Measurements from ENCODE around the gene ANKRD17.

ANKRD17 gene

GRCh38 chr4:73224886-73225285 is 33.7 kb downstream of the ANKRD17 start:
- Histone ChIP-seq H3K27ac (ENCODE audit: insufficient read depth, low read length, poor library complexity, severe bottlenecking) (no peak overlapping the region), H3K4me1 (ENCODE audit: control insufficient read depth, insufficient read depth, low read length, poor library complexity, severe bottlenecking) (peaks cover 15% of the 10 kb centered on the region), H3K27me3 (replicated peaks; ENCODE audit: control insufficient read depth, insufficient read depth, low read length, poor library complexity, severe bottlenecking) (no peaks in the 10 kb centered on the region), H3K4me3 (ENCODE audit: insufficient read depth, low read depth, low read length, poor library complexity, severe bottlenecking) (no peak overlapping the region), H3K9me3 (ENCODE audit: control insufficient read depth, low read length) (no peaks in the 10 kb centered on the region), H3K36me3 (ENCODE audit: control insufficient read depth, insufficient read depth, low read length) (no peaks in the 10 kb centered on the region)
- DNase-seq = no peak

DNA sequence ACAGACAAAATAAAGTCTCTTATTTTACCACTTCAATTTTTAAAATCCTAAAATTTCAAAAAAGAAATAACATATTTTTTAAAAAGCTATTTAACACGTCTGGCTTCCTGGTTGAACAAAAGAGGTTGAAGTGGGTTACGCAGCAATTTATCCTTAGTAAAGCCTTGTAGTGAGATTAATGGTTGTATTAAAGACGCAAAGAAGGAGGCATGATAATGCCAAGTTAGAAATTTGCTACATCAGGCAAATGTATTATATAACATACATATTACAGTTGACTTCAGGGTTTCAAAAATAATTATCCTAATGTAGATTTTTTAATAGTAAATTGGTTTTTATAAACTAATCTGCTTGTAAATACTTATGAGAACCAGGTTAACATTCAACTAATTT is 35.3 kb downstream of the ANKRD17 start:
- Histone ChIP-seq H3K4me1 (ENCODE audit: control insufficient read depth, insufficient read depth, low read length, poor library complexity, severe bottlenecking) (peaks cover 15% of the 10 kb centered on the region), H3K4me3 (ENCODE audit: insufficient read depth, low read depth, low read length, poor library complexity, severe bottlenecking) (no peak overlapping the region), H3K36me3 (ENCODE audit: control insufficient read depth, insufficient read depth, low read length) (no peaks in the 10 kb centered on the region), H3K27ac (ENCODE audit: insufficient read depth, low read length, poor library complexity, severe bottlenecking) (peak overlapping the region; percentile 90), H3K9me3 (ENCODE audit: control insufficient read depth, low read length) (no peaks in the 10 kb centered on the region), H3K27me3 (replicated peaks; ENCODE audit: control insufficient read depth, insufficient read depth, low read length, poor library complexity, severe bottlenecking) (no peaks in the 10 kb centered on the region)
- no peak for DNase-seq

GRCh38 chr4:73222466-73223257 is 35.9 kb downstream of the ANKRD17 start:
- Histone ChIP-seq H3K4me3 (ENCODE audit: insufficient read depth, low read depth, low read length, poor library complexity, severe bottlenecking) (peak overlapping the region; percentile 70), H3K36me3 (ENCODE audit: control insufficient read depth, insufficient read depth, low read length) (no peaks in the 10 kb centered on the region), H3K27ac (ENCODE audit: insufficient read depth, low read length, poor library complexity, severe bottlenecking) (peak overlapping the region; percentile 90), H3K27me3 (replicated peaks; ENCODE audit: control insufficient read depth, insufficient read depth, low read length, poor library complexity, severe bottlenecking) (no peaks in the 10 kb centered on the region), H3K9me3 (ENCODE audit: control insufficient read depth, low read length) (no peaks in the 10 kb centered on the region), H3K4me1 (ENCODE audit: control insufficient read depth, insufficient read depth, low read length, poor library complexity, severe bottlenecking) (peaks cover 15% of the 10 kb centered on the region)
- DNase-seq = peak; percentile 22 to 52 (median 32)

DNA sequence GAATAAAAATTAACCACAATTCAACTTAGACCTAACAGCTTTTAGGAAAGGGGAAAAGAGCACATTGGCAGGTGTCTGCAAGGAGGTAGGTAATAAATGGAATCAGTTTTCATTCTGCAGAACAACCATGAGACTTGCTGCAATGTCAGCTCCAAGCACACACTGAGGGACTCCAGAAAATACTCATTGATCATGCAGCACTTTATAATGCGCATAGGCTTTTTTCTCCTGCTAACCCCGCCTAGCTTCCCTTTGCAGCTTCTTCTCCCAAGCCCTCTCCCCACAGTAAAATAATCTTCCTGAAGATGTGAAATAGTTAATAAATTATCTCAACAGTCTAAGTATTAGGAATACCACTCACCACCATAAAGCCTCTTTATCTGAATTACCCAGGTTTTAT is 36.9 kb downstream of the ANKRD17 start:
- Histone ChIP-seq H3K9me3 (ENCODE audit: control insufficient read depth, low read length) (no peaks in the 10 kb centered on the region), H3K27ac (ENCODE audit: insufficient read depth, low read length, poor library complexity, severe bottlenecking) (no peak overlapping the region), H3K27me3 (replicated peaks; ENCODE audit: control insufficient read depth, insufficient read depth, low read length, poor library complexity, severe bottlenecking) (no peaks in the 10 kb centered on the region), H3K4me3 (ENCODE audit: insufficient read depth, low read depth, low read length, poor library complexity, severe bottlenecking) (peak overlapping the region; percentile 70), H3K4me1 (ENCODE audit: control insufficient read depth, insufficient read depth, low read length, poor library complexity, severe bottlenecking) (peaks cover 15% of the 10 kb centered on the region), H3K36me3 (ENCODE audit: control insufficient read depth, insufficient read depth, low read length) (no peaks in the 10 kb centered on the region)
- DNase-seq = no peak

- Histone ChIP-seq H3K4me1 (ENCODE audit: control insufficient read depth, insufficient read depth, low read length, poor library complexity, severe bottlenecking) (peaks cover 15% of the 10 kb centered on the region), H3K27ac (ENCODE audit: insufficient read depth, low read length, poor library complexity, severe bottlenecking) (no peak overlapping the region), H3K9me3 (ENCODE audit: control insufficient read depth, low read length) (no peaks in the 10 kb centered on the region), H3K36me3 (ENCODE audit: control insufficient read depth, insufficient read depth, low read length) (no peaks in the 10 kb centered on the region), H3K4me3 (ENCODE audit: insufficient read depth, low read depth, low read length, poor library complexity, severe bottlenecking) (no peak overlapping the region), H3K27me3 (replicated peaks; ENCODE audit: control insufficient read depth, insufficient read depth, low read length, poor library complexity, severe bottlenecking) (no peaks in the 10 kb centered on the region)
- DNase-seq = no peak
Measured at GRCh38 chr4:73220815-73221214, 37.8 kb downstream of the ANKRD17 start.

DNA sequence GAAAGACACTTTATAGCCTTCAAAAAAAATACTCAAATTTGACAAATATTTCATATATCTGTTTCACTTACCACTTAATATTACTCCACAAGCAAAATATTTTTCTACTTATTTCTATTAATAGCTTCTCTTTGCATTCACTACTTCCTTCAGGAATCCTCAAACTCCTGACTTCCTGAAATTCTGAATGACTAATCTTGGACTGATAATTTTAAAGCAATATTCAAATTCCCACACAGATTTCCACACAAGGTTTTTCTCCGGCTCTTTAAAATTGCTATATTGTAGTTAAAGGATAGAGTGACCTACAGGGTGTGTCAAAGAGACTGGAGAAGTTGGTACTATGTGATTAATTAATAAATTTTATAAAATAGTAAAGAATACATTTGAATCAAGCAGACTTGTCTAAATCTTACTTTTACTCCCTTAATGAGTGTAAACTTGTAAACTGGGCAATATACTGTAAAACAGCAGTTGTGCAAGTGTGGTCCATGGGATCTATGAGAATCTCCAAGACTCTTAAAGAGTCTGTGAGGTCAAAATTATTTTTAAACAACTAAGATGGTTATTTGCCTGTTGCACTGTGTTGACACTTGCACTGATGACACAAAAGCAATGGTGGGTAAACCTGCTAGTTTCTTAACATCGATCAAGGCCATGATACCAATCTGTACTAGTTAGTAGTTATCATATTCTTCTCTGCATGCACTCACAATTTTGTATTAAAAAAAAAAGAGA is 44.5 kb downstream of the ANKRD17 start:
- Histone ChIP-seq H3K36me3 (ENCODE audit: control insufficient read depth, insufficient read depth, low read length) (no peaks in the 10 kb centered on the region), H3K4me1 (ENCODE audit: control insufficient read depth, insufficient read depth, low read length, poor library complexity, severe bottlenecking) (no peaks in the 10 kb centered on the region), H3K4me3 (ENCODE audit: insufficient read depth, low read depth, low read length, poor library complexity, severe bottlenecking) (no peak overlapping the region), H3K27me3 (replicated peaks; ENCODE audit: control insufficient read depth, insufficient read depth, low read length, poor library complexity, severe bottlenecking) (no peaks in the 10 kb centered on the region), H3K27ac (ENCODE audit: insufficient read depth, low read length, poor library complexity, severe bottlenecking) (no peak overlapping the region), H3K9me3 (ENCODE audit: control insufficient read depth, low read length) (no peaks in the 10 kb centered on the region)
- no peak for DNase-seq

DNA sequence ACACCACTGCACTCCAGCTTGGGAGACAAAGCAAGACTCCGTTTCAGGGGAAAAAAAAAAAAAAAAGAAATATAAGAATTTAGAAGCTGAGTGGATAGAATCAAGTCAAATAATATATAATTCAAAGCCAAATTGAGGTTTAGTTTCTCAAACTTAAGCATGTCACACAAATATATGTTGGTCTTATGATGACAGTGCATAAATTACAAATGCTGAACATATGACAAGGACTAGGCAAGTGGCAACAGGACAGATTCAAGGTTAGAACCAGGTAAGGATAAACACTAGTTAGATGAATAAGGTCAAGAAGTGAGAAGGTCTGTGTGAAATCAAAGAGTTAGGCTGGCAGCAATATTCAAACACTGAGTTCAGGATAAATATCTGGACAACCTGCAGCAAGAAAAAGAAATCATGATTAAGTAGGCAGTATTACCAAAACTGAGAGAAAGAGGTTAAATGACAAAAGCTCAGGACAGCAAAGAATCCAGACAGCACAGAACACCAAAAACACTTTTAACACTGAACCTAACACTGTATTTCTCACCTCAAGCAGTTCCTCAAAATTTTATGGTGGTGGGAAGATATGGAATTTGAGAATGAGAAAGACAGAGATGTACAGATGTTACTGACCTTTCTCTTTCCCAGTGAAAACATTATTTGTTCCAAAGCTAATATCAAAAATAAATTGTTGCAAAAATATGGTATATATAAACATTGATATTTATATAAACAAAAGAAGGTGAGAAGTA is 45.4 kb downstream of the ANKRD17 start:
- Histone ChIP-seq H3K4me1 (ENCODE audit: control insufficient read depth, insufficient read depth, low read length, poor library complexity, severe bottlenecking) (no peaks in the 10 kb centered on the region), H3K9me3 (ENCODE audit: control insufficient read depth, low read length) (no peaks in the 10 kb centered on the region), H3K27me3 (replicated peaks; ENCODE audit: control insufficient read depth, insufficient read depth, low read length, poor library complexity, severe bottlenecking) (no peaks in the 10 kb centered on the region), H3K4me3 (ENCODE audit: insufficient read depth, low read depth, low read length, poor library complexity, severe bottlenecking) (no peak overlapping the region), H3K27ac (ENCODE audit: insufficient read depth, low read length, poor library complexity, severe bottlenecking) (no peak overlapping the region), H3K36me3 (ENCODE audit: control insufficient read depth, insufficient read depth, low read length) (no peaks in the 10 kb centered on the region)
- no peak for DNase-seq

GRCh38 chr4:73211968-73212367 is 46.6 kb downstream of the ANKRD17 start:
- H3K27me3 ChIP-seq (replicated peaks; ENCODE audit: control insufficient read depth, insufficient read depth, low read length, poor library complexity, severe bottlenecking) = no peaks in the 10 kb centered on the region
- no peaks in the 10 kb centered on the region for H3K9me3 ChIP-seq (ENCODE audit: control insufficient read depth, low read length)
- H3K36me3 ChIP-seq (ENCODE audit: control insufficient read depth, insufficient read depth, low read length) = no peaks in the 10 kb centered on the region
- H3K27ac ChIP-seq (ENCODE audit: insufficient read depth, low read length, poor library complexity, severe bottlenecking) = no peak overlapping the region
- DNase-seq = no peak
- H3K4me3 ChIP-seq (ENCODE audit: insufficient read depth, low read depth, low read length, poor library complexity, severe bottlenecking) = no peak overlapping the region
- no peaks in the 10 kb centered on the region for H3K4me1 ChIP-seq (ENCODE audit: control insufficient read depth, insufficient read depth, low read length, poor library complexity, severe bottlenecking)

DNA sequence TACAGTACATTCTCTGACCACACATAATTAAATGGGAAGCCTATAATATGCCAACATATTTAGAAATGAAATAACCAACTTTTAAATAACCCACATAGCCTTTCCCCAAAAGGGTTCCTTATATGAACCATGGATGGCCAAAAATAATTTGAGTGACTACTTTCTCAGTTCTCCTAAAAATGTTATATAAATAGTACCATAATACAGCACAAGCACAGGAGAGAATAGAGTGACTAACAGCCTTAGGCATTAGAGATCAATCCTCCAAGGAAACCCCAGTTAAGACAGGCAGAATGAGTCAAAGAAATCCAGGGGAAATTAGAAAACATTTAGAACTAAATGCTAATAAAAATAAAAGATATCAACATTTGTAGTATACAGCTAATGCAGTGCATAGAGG is 50.2 kb downstream of the ANKRD17 start:
- H3K4me1 ChIP-seq (ENCODE audit: control insufficient read depth, insufficient read depth, low read length, poor library complexity, severe bottlenecking) = no peaks in the 10 kb centered on the region
- no peaks in the 10 kb centered on the region for H3K27me3 ChIP-seq (replicated peaks; ENCODE audit: control insufficient read depth, insufficient read depth, low read length, poor library complexity, severe bottlenecking)
- no peak for DNase-seq
- no peaks in the 10 kb centered on the region for H3K36me3 ChIP-seq (ENCODE audit: control insufficient read depth, insufficient read depth, low read length)
- H3K4me3 ChIP-seq (ENCODE audit: insufficient read depth, low read depth, low read length, poor library complexity, severe bottlenecking) = no peak overlapping the region
- no peaks in the 10 kb centered on the region for H3K9me3 ChIP-seq (ENCODE audit: control insufficient read depth, low read length)
- H3K27ac ChIP-seq (ENCODE audit: insufficient read depth, low read length, poor library complexity, severe bottlenecking) = no peak overlapping the region

GRCh38 chr4:73206236-73206635 is 52.4 kb downstream of the ANKRD17 start:
- no peak for DNase-seq
- H3K27ac ChIP-seq (ENCODE audit: insufficient read depth, low read length, poor library complexity, severe bottlenecking) = no peak overlapping the region
- H3K4me1 ChIP-seq (ENCODE audit: control insufficient read depth, insufficient read depth, low read length, poor library complexity, severe bottlenecking) = no peaks in the 10 kb centered on the region
- no peak overlapping the region for H3K4me3 ChIP-seq (ENCODE audit: insufficient read depth, low read depth, low read length, poor library complexity, severe bottlenecking)
- no peaks in the 10 kb centered on the region for H3K9me3 ChIP-seq (ENCODE audit: control insufficient read depth, low read length)
- no peaks in the 10 kb centered on the region for H3K36me3 ChIP-seq (ENCODE audit: control insufficient read depth, insufficient read depth, low read length)
- H3K27me3 ChIP-seq (replicated peaks; ENCODE audit: control insufficient read depth, insufficient read depth, low read length, poor library complexity, severe bottlenecking) = no peaks in the 10 kb centered on the region

All from effector memory CD4-positive, alpha-beta T cell (primary cell).